DND-41 (cell line): ENCODE results near the gene IKBKG.
"Not testable (repeated sequence)": the region's sequence is repeated elsewhere in the genome, so short reads cannot be mapped to it uniquely, and the experiment has no call there.

Experiments used
- ATAC-seq: fragments of 200-7000 bp; cut with Tn5 transposase; 3 replicates; pipeline ENCODE4 v1.9.1; 2021; ENCODE audit warnings: low read depth; ENCODE audit not compliant: insufficient read depth
- DNase-seq: peaks from one replicate; pipeline ENCODE4 v3.0.0-alpha.2; 2020
- H2AFZ ChIP-seq: 2 replicates; pipeline ENCODE4 v1.6.0; 2012; ENCODE audit warnings: low read depth, low read length
- H3K27ac ChIP-seq: 2 replicates; pipeline ENCODE4 v1.5.1; 2012; ENCODE audit warnings: low read length, inconsistent platforms
- H3K27me3 ChIP-seq: fragments of 200-600 bp; sonication (generic); 2 replicates; pipeline ENCODE4 v1.6.0; 2012; ENCODE audit warnings: low read length, mild to moderate bottlenecking, inconsistent platforms; ENCODE audit not compliant: insufficient read depth, poor library complexity
- H3K36me3 ChIP-seq: 2 replicates; pipeline ENCODE4 v1.5.1; 2012; ENCODE audit warnings: low read length, inconsistent platforms; ENCODE audit not compliant: insufficient read depth
- H3K4me1 ChIP-seq: 2 replicates; pipeline ENCODE4 v1.5.1; 2012; ENCODE audit warnings: mild to moderate bottlenecking, low read length; ENCODE audit not compliant: insufficient read depth
- H3K4me2 ChIP-seq: 2 replicates; pipeline ENCODE4 v1.6.0; 2012; ENCODE audit warnings: mild to moderate bottlenecking, moderate library complexity, low read length, inconsistent platforms; ENCODE audit not compliant: insufficient read depth
- H3K4me3 ChIP-seq, 2 experiments: fragments of 200-600 bp in 1 of 2; shearing (Covaris generic) in 1 of 2; 2 replicates each; pipeline ENCODE4 v1.5.1; 2012 to 2016; ENCODE audit warnings: inconsistent platforms in 2 of 2, low read length in 2 of 2, mild to moderate bottlenecking in 2 of 2, low read depth in 1 of 2, moderate library complexity in 1 of 2
- H3K79me2 ChIP-seq: 2 replicates; pipeline ENCODE4 v1.6.0; 2012; ENCODE audit warnings: low read length, inconsistent platforms; ENCODE audit not compliant: insufficient read depth
- H3K9ac ChIP-seq: 2 replicates; pipeline ENCODE4 v1.6.0; 2012; ENCODE audit warnings: low read depth, mild to moderate bottlenecking, inconsistent platforms, low read length, moderate library complexity
- H3K9me3 ChIP-seq: 2 replicates; pipeline ENCODE4 v1.5.1; 2012; ENCODE audit warnings: low read length, moderate library complexity, mild to moderate bottlenecking, inconsistent platforms; ENCODE audit not compliant: insufficient read depth, severe bottlenecking
- H4K20me1 ChIP-seq: 2 replicates; pipeline ENCODE4 v1.6.0; 2012; ENCODE audit warnings: low read length; ENCODE audit not compliant: insufficient read depth
- CTCF ChIP-seq: IDR thresholded peaks from 2 replicates; pipeline ENCODE4 v1.5.1; 2012; ENCODE audit warnings: borderline replicate concordance, low read length, moderate library complexity, mild to moderate bottlenecking; ENCODE audit not compliant: poor library complexity, severe bottlenecking; ENCODE audit errors: extremely low read depth
- EZH2 ChIP-seq: IDR thresholded peaks from 3 replicates; pipeline ENCODE4 v1.6.1; 2012; ENCODE audit warnings: borderline replicate concordance, low read depth, mild to moderate bottlenecking, moderate library complexity, low read length, inconsistent platforms; ENCODE audit not compliant: severe bottlenecking

The IKBKG gene

DNA sequence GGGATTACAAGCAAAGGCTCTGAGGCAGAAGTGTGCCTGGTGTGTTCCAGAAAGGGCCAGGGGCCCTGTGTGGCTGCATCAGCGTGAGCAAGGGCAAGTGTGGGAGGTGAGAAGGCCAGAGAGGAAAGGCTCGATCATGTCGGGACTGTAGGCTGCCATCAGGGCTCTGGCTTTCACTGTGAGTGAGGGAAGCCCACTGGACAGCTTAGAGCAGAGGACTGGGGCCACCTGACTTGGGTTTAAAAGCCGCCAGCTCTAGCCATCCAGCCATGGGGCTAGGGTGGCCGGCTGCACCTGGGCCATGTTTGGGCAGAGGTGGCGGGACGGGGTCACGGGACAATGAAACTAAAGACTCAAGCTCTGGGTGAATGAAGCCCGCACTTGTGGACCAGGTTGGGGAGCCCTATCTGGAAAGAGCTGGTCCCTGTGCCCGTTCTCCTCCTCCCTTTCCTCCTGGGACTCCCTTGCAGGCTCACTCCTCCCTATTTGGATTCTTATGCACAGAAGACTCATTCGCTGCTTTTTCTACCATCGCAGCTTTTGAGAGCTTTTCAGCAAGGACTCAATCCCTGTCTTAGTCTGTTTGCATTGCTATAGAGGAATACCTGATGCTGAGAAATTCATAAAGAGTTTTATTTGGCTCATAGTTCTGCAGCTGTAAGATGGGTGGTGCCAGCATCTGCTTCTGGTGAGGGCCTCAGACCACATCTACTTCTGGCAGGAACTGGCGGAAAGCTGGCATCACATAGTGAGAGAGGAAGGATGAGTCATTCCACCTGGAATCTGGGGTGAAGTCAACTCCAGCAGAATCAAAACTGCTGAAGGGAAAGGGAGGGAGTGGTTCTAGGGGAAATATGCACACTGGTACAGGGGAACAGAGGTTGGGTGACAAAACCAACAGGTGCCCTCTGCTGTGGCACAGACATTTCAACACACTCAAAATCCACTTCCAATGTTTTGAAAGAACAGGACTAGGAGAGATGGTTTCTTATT is 56.3 kb downstream of the IKBKG start:
- no peaks in the 10 kb centered on the region for H3K79me2 ChIP-seq
- DNase-seq (no peak), ATAC-seq (no peak)
- H3K36me3 ChIP-seq = no peaks in the 10 kb centered on the region
- 0 out of 2 replicates have a peak, but pooled peaks cover 2% of the 10 kb centered on the region for H3K4me1 ChIP-seq
- H4K20me1 ChIP-seq = no peaks in the 10 kb centered on the region
- H3K27ac ChIP-seq = no peak overlapping the region
- no peaks in the 10 kb centered on the region for H3K9me3 ChIP-seq
- H3K4me3 ChIP-seq = no peak overlapping the region
- H3K4me2 ChIP-seq = no peak overlapping the region
- TF ChIP-seq EZH2 = no peak
- no peak overlapping the region for H3K9ac ChIP-seq
- no peaks in the 10 kb centered on the region for H3K27me3 ChIP-seq
- H2AFZ ChIP-seq = no peak overlapping the region

DNA sequence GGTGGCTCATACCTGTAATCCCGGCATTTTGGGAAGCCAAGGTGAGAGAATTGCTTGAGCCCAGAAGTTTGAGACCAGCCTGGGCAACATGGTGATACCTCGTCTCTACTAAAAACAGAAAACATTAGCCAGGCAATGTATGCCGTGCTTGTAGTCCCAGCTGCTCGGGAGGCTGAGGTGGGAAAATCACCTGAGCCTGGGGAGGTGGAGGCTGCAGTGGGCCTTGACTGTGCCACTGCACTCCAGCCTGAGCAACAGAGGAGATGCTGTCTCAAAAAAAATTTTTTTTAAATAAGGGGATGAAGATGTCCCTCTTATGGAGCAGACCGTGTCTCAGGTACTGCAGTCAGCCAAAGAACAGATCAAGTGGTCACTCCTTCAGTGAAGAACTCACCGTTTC is 58.1 kb downstream of the IKBKG start:
- Histone ChIP-seq H3K4me2 (no peak overlapping the region), H3K36me3 (no peaks in the 10 kb centered on the region), H3K27ac (no peak overlapping the region), H3K9ac (no peak overlapping the region), H3K4me1 (no peaks in the 10 kb centered on the region), H4K20me1 (no peaks in the 10 kb centered on the region), H3K9me3 (no peaks in the 10 kb centered on the region), H2AFZ (no peak overlapping the region), H3K79me2 (no peaks in the 10 kb centered on the region), H3K27me3 (no peaks in the 10 kb centered on the region), H3K4me3 (no peak overlapping the region)
- DNase-seq (no peak), ATAC-seq (no peak)
- TF ChIP-seq CTCF (no peak), EZH2 (no peak)

- no peak overlapping the region for H3K4me3 ChIP-seq
- no peaks in the 10 kb centered on the region for H3K36me3 ChIP-seq
- TF ChIP-seq EZH2 (no peak), CTCF (no peak)
- H3K9me3 ChIP-seq = no peaks in the 10 kb centered on the region
- H3K4me1 ChIP-seq = no peaks in the 10 kb centered on the region
- H3K27me3 ChIP-seq = no peaks in the 10 kb centered on the region
- no peak for DNase-seq
- no peaks in the 10 kb centered on the region for H3K79me2 ChIP-seq
- no peak for ATAC-seq
- no peak overlapping the region for H3K4me2 ChIP-seq
- H2AFZ ChIP-seq = no peak overlapping the region
- H3K27ac ChIP-seq = no peak overlapping the region
- H4K20me1 ChIP-seq = no peaks in the 10 kb centered on the region
- H3K9ac ChIP-seq = no peak overlapping the region
Observed at GRCh38 chrX:154607370-154607769, 60.0 kb downstream of the IKBKG start.

DNA sequence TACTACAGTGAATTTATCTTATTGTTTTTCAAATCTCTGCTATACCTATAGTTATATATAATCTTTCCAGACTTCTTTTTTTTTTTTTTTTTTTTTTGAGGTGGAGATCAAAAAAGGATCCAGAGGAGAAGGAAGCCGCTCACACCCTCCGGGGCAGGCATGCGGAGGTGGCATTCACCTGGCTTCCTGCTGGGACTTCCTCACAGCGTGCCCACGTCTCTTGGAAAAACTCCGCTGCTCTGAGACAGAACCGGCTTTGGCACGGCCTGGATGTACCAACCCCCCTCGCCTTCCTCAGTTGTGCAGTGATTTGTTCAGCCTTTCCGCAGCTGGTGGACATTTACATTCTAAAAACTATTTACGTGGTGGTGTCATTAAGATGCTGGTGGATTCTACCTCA is 60.6 kb downstream of the IKBKG start:
- not testable (repeated sequence) for H3K4me1 ChIP-seq, H2AFZ ChIP-seq, H3K9ac ChIP-seq, H4K20me1 ChIP-seq, H3K27ac ChIP-seq, H3K4me3 ChIP-seq, H3K27me3 ChIP-seq, H3K36me3 ChIP-seq, ATAC-seq, H3K9me3 ChIP-seq, H3K79me2 ChIP-seq, DNase-seq, H3K4me2 ChIP-seq

GRCh38 chrX:154608823-154609222 is 61.4 kb downstream of the IKBKG start:
- not testable (repeated sequence) for H3K36me3 ChIP-seq, H3K4me1 ChIP-seq, H3K27me3 ChIP-seq, H2AFZ ChIP-seq, H3K4me2 ChIP-seq, DNase-seq, H3K79me2 ChIP-seq, H3K27ac ChIP-seq, ATAC-seq, H3K9ac ChIP-seq, H3K9me3 ChIP-seq, H4K20me1 ChIP-seq, H3K4me3 ChIP-seq

GRCh38 chrX:154611146-154611545 is 63.7 kb downstream of the IKBKG start:
- H3K27ac ChIP-seq, H3K36me3 ChIP-seq, H3K4me2 ChIP-seq, H3K79me2 ChIP-seq, H3K27me3 ChIP-seq, H3K9me3 ChIP-seq, DNase-seq, H2AFZ ChIP-seq, H3K4me1 ChIP-seq, H3K4me3 ChIP-seq, ATAC-seq, H4K20me1 ChIP-seq, H3K9ac ChIP-seq: not testable (repeated sequence)
